Stimulated activated CD8-positive, alpha-beta memory T cell treated with anti-CD3 and anti-CD28 coated beads, Interleukin-4, amount 100 ng/mL, for 4 hours (primary cell): ENCODE data around the gene KLHL28.
"Not testable (repeated sequence)": the region's sequence is repeated elsewhere in the genome, so short reads cannot be mapped to it uniquely, and the experiment has no call there.

Experiments
- DNase-seq, 2 donors: peaks; one replicate each; pipeline ENCODE4 v3.0.0-alpha.2; 2020; ENCODE audit warnings: low read depth in 2 of 2, low spot score in 1 of 2

KLHL28 gene

GRCh38 chr14:44898551-44898950, 63.2 kb downstream of the KLHL28 start:
- DNase-seq = no peak

DNA sequence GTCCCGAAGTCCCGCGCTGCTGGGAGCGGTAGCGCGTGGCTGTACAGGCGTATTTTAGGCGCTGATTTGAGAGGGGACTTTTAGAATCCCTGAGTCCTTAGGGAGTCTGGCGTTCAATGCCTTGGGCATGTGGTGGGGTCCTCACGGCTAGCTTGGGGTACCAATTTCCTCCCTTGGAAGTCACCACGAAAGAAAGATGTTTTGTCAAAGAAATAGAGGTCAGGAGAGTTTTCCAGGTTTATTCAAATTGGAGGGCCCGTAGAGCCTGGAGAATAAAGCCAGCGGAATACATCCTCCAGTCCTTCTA, 63.9 kb downstream of the KLHL28 start:
- DNase-seq = no peak

GRCh38 chr14:44897041-44897844, 64.5 kb downstream of the KLHL28 start:
- DNase-seq = peak; percentile 96 to 98

DNA sequence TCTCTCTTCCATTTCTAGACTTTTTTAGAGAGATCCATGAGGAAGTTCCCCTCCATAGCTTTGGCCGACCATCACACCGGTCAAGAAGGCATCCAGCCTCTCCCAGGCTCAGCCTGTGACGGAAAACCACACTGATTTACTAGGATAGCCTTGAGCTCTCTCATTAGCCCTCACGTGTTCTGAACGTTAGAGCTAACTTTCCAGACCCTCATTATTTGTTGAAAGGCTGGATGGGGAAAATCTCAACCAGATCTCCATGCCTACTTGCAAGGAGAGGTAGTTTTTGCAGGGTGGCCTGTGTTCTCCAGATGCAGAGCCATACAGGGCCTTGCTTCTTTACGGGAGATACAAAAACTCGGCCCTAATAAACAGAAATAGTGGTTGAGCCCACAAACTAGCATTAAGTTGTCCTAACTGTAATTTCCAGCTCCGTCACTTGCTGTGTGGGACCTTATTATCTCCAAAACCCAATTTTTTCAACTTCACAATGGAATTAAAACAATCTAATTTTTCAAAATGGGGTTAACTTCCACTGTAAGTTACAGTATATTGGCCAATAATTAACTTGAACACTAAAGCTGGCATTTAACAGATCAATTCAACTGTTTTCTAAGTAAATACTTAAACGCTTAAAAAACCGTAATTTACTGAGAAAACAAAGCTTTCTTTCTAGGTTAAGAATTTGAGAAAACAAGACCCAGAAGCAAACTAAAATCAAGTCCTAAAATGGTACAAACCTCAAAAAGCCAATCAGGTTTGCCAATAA, 65.3 kb downstream of the KLHL28 start:
- DNase-seq = no peak

DNA sequence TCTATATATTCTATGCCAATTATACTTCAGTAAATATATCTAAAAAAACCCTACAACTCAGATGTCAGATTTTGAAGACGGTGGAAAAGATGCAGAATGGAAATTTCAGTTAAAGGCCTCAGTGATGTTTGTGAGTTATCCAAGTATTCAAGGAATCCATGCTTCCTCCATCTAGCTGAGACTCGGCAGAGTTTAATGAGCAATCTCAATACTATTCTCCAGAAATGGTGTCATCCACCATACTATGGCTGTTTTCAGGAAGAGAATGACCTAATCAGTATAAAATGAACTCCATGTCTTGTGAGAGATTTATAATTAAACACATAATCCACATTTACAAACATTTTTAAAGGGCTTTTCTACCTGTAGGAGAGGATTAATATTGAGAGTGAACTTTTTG, 66.0 kb downstream of the KLHL28 start:
- DNase-seq = no peak

GRCh38 chr14:44893535-44893934, 68.2 kb downstream of the KLHL28 start:
- DNase-seq = no peak

- DNase-seq = not testable (repeated sequence)
Observed at GRCh38 chr14:44891726-44892372, 69.9 kb downstream of the KLHL28 start.

- no peak for DNase-seq
Observed at GRCh38 chr14:44889595-44890471, 71.9 kb downstream of the KLHL28 start.

- no peak for DNase-seq
Observed at GRCh38 chr14:44887596-44887955, 74.2 kb downstream of the KLHL28 start.

DNA sequence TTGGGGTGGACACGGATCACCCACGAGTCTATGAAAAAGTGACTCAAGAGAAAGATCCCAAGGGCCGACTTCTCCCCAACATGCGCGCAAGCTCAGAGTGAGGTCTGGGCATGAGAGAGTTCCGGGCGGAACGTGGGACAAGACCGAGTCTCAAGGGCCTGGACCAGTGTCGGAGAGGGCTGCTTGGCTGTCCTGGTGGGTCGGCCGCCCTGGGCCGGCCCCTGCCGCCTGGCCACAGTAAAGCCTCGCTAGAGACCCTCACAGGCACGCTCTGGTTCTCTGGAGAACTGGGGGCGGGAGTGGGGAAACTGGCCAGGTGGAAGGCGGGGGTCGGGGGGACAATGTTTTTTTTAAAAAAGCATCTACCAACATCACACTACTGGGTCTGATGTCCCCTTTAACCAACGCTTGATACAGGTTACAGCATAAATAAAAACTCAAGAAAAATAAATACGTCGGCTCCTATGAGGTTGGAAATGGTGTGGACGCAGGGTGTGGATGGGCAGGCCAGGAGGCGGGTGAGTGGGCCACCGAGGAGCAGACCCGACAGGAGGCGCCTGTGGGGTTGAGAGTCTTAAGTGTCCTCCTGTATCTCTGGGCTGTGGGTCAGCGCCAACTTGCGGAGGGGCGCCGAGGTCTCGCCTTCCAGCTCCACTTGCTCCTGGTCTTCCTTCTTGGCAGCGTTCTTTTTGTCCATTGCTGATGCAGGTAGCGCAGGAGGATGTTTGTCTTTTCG, 74.7 kb downstream of the KLHL28 start:
- no peak for DNase-seq

DNA sequence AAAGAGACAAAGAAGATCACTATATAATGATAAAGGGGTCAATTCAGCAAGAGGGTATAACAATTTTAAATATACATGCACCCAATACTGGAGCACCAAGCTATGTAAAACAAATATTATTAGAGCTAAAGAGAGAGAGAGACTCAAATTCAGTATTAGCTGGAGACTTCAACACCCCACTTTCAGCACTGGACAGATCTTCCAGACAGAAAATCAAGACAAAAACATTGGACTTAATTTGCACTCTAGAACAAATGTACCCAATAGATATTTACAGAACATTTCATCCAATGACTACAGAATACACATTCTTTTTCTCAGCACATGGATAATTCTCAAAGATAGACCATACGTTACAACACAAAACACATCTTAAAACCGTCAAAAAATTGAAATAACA, 81.0 kb downstream of the KLHL28 start:
- no peak for DNase-seq
